GM23338 (cell line): ENCODE measurements around the gene UNC93A.

Source experiments
- CREB1 ChIP-seq: fragments of 250-450 bp; sonication (Bioruptor Pico); IDR thresholded peaks from 2 replicates; pipeline ENCODE4 v1.5.0; 2020; ENCODE audit warnings: low read depth, mild to moderate bottlenecking, moderate library complexity
- EZH2 ChIP-seq: fragments of 200-600 bp; sonication (generic); IDR thresholded peaks from one replicate; pipeline ENCODE4 v1.8.0; 2017; ENCODE audit warnings: antibody characterized with exemption, mild to moderate bottlenecking, low read depth; ENCODE audit not compliant: unreplicated experiment
- EZH2phosphoT487 ChIP-seq: fragments of 200-600 bp; sonication (generic); IDR thresholded peaks from one replicate; pipeline ENCODE4 v1.8.1; 2018; ENCODE audit warnings: antibody characterized with exemption; ENCODE audit not compliant: unreplicated experiment
- JUNB ChIP-seq: IDR thresholded peaks from one replicate; pipeline ENCODE4 v1.6.1; 2016; ENCODE audit warnings: antibody characterized with exemption; ENCODE audit not compliant: unreplicated experiment
- NANOG ChIP-seq: IDR thresholded peaks from 2 replicates; pipeline ENCODE4 v1.6.1; 2016; ENCODE audit warnings: antibody characterized with exemption, borderline replicate concordance
- POLR2AphosphoS5 ChIP-seq: IDR thresholded peaks from 2 replicates; pipeline ENCODE4 v1.6.1; 2016; ENCODE audit warnings: antibody characterized with exemption, low read depth
- STAT1 ChIP-seq: IDR thresholded peaks from one replicate; pipeline ENCODE4 v1.6.1; 2016; ENCODE audit warnings: antibody characterized with exemption; ENCODE audit not compliant: unreplicated experiment
- ZNF331 ChIP-seq: fragments of 250-450 bp; sonication (Bioruptor Pico); IDR thresholded peaks from 2 replicates; pipeline ENCODE4 v1.5.0; 2020; ENCODE audit warnings: low read depth, mild to moderate bottlenecking, moderate library complexity
- TF ChIP-seq, protein P1 (sequence below), 2 experiments: fragments of 200-600 bp in 1 of 2; sonication (generic) in 1 of 2; conservative IDR thresholded peaks; 2 replicates each; pipeline versions ENCODE4 v1.5.1 to v1.6.1; 2016 to 2017; ENCODE audit warnings: antibody characterized with exemption in 2 of 2, low read depth in 2 of 2, mild to moderate bottlenecking in 2 of 2, moderate library complexity in 1 of 2
- TF ChIP-seq, protein P2 (sequence below): IDR thresholded peaks from one replicate; pipeline ENCODE4 v1.6.1; 2018; ENCODE audit warnings: antibody characterized with exemption; ENCODE audit not compliant: unreplicated experiment
- TF ChIP-seq, protein P3 (sequence below): IDR thresholded peaks from 2 replicates; pipeline ENCODE4 v1.6.1; 2016; ENCODE audit warnings: antibody characterized with exemption
- TF ChIP-seq, protein P4 (sequence below): fragments of 250-450 bp; sonication (Bioruptor Pico); IDR thresholded peaks from 2 replicates; pipeline ENCODE4 v1.5.0; 2020; ENCODE audit warnings: mild to moderate bottlenecking, moderate library complexity

DNA sequence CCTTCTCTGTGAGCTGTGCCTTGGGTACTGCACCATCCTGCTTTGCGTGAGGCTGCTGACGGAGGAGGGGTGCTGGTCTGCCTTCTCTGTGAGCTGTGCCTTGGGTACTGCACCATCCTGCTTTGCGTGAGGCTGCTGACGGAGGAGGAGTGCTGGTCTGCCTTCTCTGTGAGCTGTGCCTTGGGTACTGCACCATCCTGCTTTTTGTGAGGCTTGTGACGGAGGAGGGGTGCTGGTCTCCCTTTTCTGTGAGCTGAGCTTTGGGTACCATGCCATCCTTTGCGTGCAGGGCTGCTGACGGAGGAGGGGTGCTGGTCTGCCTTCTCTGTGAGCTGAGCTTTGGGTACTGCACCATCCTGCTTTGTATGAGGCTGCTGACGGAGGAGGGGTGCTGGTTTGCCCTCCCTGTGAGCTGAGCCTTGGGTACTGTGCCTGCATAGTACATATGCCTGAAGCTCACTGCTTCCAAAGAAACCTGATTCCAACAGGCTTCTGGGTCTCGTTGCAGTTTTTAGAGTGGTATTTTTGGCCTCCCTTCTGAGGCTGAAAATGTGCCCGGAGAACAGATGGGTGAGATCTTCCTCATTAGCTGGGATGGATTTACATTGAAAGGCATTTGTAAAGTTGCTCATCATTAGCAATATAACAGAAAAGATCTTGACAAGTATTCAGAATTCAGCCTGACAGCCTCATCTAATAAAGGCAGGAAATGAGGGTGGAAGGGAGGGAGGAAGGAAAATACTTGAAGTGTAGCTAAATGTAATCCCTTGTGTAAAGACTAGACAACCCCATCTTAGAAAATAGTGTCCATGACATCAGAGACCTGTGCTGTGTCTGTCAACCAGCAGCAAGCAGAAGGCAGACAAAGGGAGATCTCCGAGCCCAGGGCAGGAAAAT is 46.8 kb upstream of the UNC93A start:
- TF ChIP-seq, protein P1, sequence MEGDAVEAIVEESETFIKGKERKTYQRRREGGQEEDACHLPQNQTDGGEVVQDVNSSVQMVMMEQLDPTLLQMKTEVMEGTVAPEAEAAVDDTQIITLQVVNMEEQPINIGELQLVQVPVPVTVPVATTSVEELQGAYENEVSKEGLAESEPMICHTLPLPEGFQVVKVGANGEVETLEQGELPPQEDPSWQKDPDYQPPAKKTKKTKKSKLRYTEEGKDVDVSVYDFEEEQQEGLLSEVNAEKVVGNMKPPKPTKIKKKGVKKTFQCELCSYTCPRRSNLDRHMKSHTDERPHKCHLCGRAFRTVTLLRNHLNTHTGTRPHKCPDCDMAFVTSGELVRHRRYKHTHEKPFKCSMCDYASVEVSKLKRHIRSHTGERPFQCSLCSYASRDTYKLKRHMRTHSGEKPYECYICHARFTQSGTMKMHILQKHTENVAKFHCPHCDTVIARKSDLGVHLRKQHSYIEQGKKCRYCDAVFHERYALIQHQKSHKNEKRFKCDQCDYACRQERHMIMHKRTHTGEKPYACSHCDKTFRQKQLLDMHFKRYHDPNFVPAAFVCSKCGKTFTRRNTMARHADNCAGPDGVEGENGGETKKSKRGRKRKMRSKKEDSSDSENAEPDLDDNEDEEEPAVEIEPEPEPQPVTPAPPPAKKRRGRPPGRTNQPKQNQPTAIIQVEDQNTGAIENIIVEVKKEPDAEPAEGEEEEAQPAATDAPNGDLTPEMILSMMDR (conservative IDR thresholded peaks at IDR 0.05; ENCODE audit: low read depth in 2 of 2) = no peak
- TF ChIP-seq EZH2 (no peak), POLR2AphosphoS5 (peak; percentile 25; the same call in 1 of the 2 replicates), STAT1 (no peak), EZH2phosphoT487 (no peak), NANOG (peak; percentile 82), CREB1 (CRISPR knock-in tag) (no peak), ZNF331 (CRISPR knock-in tag) (no peak), JUNB (no peak)
- TF ChIP-seq, protein P2, sequence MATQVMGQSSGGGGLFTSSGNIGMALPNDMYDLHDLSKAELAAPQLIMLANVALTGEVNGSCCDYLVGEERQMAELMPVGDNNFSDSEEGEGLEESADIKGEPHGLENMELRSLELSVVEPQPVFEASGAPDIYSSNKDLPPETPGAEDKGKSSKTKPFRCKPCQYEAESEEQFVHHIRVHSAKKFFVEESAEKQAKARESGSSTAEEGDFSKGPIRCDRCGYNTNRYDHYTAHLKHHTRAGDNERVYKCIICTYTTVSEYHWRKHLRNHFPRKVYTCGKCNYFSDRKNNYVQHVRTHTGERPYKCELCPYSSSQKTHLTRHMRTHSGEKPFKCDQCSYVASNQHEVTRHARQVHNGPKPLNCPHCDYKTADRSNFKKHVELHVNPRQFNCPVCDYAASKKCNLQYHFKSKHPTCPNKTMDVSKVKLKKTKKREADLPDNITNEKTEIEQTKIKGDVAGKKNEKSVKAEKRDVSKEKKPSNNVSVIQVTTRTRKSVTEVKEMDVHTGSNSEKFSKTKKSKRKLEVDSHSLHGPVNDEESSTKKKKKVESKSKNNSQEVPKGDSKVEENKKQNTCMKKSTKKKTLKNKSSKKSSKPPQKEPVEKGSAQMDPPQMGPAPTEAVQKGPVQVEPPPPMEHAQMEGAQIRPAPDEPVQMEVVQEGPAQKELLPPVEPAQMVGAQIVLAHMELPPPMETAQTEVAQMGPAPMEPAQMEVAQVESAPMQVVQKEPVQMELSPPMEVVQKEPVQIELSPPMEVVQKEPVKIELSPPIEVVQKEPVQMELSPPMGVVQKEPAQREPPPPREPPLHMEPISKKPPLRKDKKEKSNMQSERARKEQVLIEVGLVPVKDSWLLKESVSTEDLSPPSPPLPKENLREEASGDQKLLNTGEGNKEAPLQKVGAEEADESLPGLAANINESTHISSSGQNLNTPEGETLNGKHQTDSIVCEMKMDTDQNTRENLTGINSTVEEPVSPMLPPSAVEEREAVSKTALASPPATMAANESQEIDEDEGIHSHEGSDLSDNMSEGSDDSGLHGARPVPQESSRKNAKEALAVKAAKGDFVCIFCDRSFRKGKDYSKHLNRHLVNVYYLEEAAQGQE = no peak
- TF ChIP-seq, protein P3, sequence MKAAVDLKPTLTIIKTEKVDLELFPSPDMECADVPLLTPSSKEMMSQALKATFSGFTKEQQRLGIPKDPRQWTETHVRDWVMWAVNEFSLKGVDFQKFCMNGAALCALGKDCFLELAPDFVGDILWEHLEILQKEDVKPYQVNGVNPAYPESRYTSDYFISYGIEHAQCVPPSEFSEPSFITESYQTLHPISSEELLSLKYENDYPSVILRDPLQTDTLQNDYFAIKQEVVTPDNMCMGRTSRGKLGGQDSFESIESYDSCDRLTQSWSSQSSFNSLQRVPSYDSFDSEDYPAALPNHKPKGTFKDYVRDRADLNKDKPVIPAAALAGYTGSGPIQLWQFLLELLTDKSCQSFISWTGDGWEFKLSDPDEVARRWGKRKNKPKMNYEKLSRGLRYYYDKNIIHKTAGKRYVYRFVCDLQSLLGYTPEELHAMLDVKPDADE = no peak
- TF ChIP-seq, protein P4, sequence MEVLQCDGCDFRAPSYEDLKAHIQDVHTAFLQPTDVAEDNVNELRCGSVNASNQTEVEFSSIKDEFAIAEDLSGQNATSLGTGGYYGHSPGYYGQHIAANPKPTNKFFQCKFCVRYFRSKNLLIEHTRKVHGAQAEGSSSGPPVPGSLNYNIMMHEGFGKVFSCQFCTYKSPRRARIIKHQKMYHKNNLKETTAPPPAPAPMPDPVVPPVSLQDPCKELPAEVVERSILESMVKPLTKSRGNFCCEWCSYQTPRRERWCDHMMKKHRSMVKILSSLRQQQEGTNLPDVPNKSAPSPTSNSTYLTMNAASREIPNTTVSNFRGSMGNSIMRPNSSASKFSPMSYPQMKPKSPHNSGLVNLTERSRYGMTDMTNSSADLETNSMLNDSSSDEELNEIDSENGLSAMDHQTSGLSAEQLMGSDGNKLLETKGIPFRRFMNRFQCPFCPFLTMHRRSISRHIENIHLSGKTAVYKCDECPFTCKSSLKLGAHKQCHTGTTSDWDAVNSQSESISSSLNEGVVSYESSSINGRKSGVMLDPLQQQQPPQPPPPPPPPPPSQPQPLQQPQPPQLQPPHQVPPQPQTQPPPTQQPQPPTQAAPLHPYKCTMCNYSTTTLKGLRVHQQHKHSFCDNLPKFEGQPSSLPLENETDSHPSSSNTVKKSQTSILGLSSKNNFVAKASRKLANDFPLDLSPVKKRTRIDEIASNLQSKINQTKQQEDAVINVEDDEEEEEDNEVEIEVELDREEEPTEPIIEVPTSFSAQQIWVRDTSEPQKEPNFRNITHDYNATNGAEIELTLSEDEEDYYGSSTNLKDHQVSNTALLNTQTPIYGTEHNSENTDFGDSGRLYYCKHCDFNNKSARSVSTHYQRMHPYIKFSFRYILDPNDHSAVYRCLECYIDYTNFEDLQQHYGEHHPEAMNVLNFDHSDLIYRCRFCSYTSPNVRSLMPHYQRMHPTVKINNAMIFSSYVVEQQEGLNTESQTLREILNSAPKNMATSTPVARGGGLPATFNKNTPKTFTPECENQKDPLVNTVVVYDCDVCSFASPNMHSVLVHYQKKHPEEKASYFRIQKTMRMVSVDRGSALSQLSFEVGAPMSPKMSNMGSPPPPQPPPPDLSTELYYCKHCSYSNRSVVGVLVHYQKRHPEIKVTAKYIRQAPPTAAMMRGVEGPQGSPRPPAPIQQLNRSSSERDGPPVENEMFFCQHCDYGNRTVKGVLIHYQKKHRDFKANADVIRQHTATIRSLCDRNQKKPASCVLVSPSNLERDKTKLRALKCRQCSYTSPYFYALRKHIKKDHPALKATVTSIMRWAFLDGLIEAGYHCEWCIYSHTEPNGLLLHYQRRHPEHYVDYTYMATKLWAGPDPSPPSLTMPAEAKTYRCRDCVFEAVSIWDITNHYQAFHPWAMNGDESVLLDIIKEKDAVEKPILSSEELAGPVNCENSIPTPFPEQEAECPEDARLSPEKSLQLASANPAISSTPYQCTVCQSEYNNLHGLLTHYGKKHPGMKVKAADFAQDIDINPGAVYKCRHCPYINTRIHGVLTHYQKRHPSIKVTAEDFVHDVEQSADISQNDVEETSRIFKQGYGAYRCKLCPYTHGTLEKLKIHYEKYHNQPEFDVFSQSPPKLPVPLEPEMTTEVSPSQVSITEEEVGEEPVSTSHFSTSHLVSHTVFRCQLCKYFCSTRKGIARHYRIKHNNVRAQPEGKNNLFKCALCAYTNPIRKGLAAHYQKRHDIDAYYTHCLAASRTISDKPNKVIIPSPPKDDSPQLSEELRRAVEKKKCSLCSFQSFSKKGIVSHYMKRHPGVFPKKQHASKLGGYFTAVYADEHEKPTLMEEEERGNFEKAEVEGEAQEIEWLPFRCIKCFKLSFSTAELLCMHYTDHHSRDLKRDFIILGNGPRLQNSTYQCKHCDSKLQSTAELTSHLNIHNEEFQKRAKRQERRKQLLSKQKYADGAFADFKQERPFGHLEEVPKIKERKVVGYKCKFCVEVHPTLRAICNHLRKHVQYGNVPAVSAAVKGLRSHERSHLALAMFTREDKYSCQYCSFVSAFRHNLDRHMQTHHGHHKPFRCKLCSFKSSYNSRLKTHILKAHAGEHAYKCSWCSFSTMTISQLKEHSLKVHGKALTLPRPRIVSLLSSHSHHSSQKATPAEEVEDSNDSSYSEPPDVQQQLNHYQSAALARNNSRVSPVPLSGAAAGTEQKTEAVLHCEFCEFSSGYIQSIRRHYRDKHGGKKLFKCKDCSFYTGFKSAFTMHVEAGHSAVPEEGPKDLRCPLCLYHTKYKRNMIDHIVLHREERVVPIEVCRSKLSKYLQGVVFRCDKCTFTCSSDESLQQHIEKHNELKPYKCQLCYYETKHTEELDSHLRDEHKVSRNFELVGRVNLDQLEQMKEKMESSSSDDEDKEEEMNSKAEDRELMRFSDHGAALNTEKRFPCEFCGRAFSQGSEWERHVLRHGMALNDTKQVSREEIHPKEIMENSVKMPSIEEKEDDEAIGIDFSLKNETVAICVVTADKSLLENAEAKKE (CRISPR knock-in tag) = no peak
